ENCODE data around the gene ZFYVE28. TPM values are rescaled to one million over a fixed set of nuclear protein-coding genes. Genes with fewer than 3 reads are reported as not detected.

The ZFYVE28 gene
- total and polyA plus RNA-seq, 10 of the 15 experiments (the other 5 are each of a cell fraction or from before 2014, with no cell fraction given), result 0.06 to 1.9 (median 0.22) TPM; not detected in 1

GRCh38 chr4:2399216-2399615 lies 19.2 kb downstream of the ZFYVE28 start:
- ChIA-PET POLR2A (no interaction called here), CTCF (no interaction called here), SMC1A (ENCODE audit: uncharacterized antibody, unreplicated experiment) (interaction anchor here (0.7 to 1.2 kb wide), 2 partner anchors 17 to 25 kb away, joined by 3 read pairs; no protein-coding TSS in a partner anchor), RAD21 (ENCODE audit: unreplicated experiment) (no interaction called here)
- H2AFZ ChIP-seq (ENCODE audit: control insufficient read depth, low read depth, low read length), result no peak overlapping the region
- BruUV-seq (replicated peaks), result no TSS peak
- peaks cover 7% of the 10 kb centered on the region for H3K4me1 ChIP-seq (ENCODE audit: control insufficient read depth, insufficient read depth, low read length)
- DNase-seq (ENCODE audit: low read depth, low spot score) (no peak), FAIRE-seq (no peak), ATAC-seq (no peak)
- in situ Hi-C loops (cut with MboI) (no loop called here), intact Hi-C loops (cut with micrococcal nuclease; ENCODE audit: unreplicated experiment) (no loop called here)
- no peak overlapping the region for H3K4me3 ChIP-seq
- H3K27me3 ChIP-seq (replicated peaks in 1 of 2; ENCODE audit: control insufficient read depth in 2 of 2, insufficient read depth in 2 of 2, low read length in 1 of 2), result peaks cover 4 to 6% of the 10 kb centered on the region in 2 experiments; a peak in 3 of 4 replicates
- H3K79me2 ChIP-seq (ENCODE audit: control insufficient read depth, insufficient read depth, low read length), result no peaks in the 10 kb centered on the region
- H3K27ac ChIP-seq (ENCODE audit: control insufficient read depth, insufficient read depth), result no peak overlapping the region
- H3K4me2 ChIP-seq (ENCODE audit: control insufficient read depth, insufficient read depth), result no peak overlapping the region
- TF ChIP-seq BHLHE40 (IDR thresholded peaks at IDR 0.05; ENCODE audit: borderline replicate concordance in 1 of 2, low read depth in 2 of 2, low read length in 1 of 2), result no peak
- TF ChIP-seq MYC (IDR thresholded peaks at IDR 0.05; ENCODE audit: insufficient read depth, insufficient read length, insufficient replicate concordance, low read length, severe bottlenecking), result no peak
- TF ChIP-seq SP1 (IDR thresholded peaks at IDR 0.05; ENCODE audit: low read depth, low read length), result no peak
- no peak for TF ChIP-seq TARDBP (IDR thresholded peaks at IDR 0.05; ENCODE audit: borderline replicate concordance)
- TF ChIP-seq CUX1 (IDR thresholded peaks at IDR 0.05; ENCODE audit: insufficient replicate concordance, low read depth, low read length), result no peak
- no peak for TF ChIP-seq JUND (IDR thresholded peaks at IDR 0.05; ENCODE audit: low read depth, low read length)
- H4K20me1 ChIP-seq (ENCODE audit: control insufficient read depth, insufficient read depth), result no peaks in the 10 kb centered on the region
- no peak overlapping the region for H3K9ac ChIP-seq (ENCODE audit: control insufficient read depth, insufficient read depth, low read length)
- no peaks in the 10 kb centered on the region for H3K36me3 ChIP-seq (ENCODE audit: control insufficient read depth in 2 of 2, insufficient read depth in 2 of 2, low read length in 1 of 2)
- no peaks in the 10 kb centered on the region for H3K9me3 ChIP-seq (replicated peaks; ENCODE audit: control insufficient read depth, insufficient read depth, low read length)
- 40% methylated on average over 10 of the region's 10 CpGs for WGBS (ENCODE audit: insufficient coverage, insufficient replicate concordance, low lambda C conversion rate, missing lambda C conversion rate)

Measured in GM12878 (cell line).